Activated naive CD4-positive, alpha-beta T cell treated with anti-CD3 and anti-CD28 coated beads for 36 hours (primary cell): ENCODE data around the gene HMG20A. TPM values are rescaled to one million over a fixed set of nuclear protein-coding genes. Genes with fewer than 3 reads are reported as not detected.

Experiments
- CTCF ChIA-PET: fragments of 350-600 bp; sonication (Branson Sonifier 250); formaldehyde crosslinking; loops from one replicate; lab custom pipeline; 2021; ENCODE audit warnings: antibody characterized with exemption; lab: Charles Lee
- DNase-seq: peaks from one replicate; pipeline ENCODE4 v3.0.0-alpha.2; 2020
- H3K27ac Mint-ChIP-seq: one replicate; pipeline ENCODE4 v1.8.0; 2021; ENCODE audit warnings: mild to moderate bottlenecking, mixed read lengths
- H3K27me3 Mint-ChIP-seq: one replicate; pipeline ENCODE4 v1.8.0; 2021; ENCODE audit warnings: low read depth, mixed read lengths
- H3K36me3 Mint-ChIP-seq: one replicate; pipeline ENCODE4 v1.8.0; 2021; ENCODE audit warnings: low read depth, mixed read lengths
- H3K4me1 Mint-ChIP-seq: one replicate; pipeline ENCODE4 v1.8.0; 2021; ENCODE audit warnings: low read depth, mixed read lengths
- H3K4me3 Mint-ChIP-seq: one replicate; pipeline ENCODE4 v1.8.0; 2021; ENCODE audit warnings: mild to moderate bottlenecking, moderate library complexity, mixed read lengths
- H3K9me3 Mint-ChIP-seq: one replicate; pipeline ENCODE4 v1.8.0; 2021; ENCODE audit warnings: mixed read lengths
- intact Hi-C: fragments of 100-400 bp; cut with micrococcal nuclease; formaldehyde crosslinking; loops from one replicate; pipeline ENCODE4 v1.15.1; 2023
- total RNA-seq, 2 experiments: library from RNA; stranded (reverse); gene quantifications; one replicate each; pipeline ENCODE4 v1.2.3, GENCODE V29; 2021

HMG20A gene
- total RNA-seq, 2 experiments from 2014 or later, result 33.1 to 38.2 TPM

DNA sequence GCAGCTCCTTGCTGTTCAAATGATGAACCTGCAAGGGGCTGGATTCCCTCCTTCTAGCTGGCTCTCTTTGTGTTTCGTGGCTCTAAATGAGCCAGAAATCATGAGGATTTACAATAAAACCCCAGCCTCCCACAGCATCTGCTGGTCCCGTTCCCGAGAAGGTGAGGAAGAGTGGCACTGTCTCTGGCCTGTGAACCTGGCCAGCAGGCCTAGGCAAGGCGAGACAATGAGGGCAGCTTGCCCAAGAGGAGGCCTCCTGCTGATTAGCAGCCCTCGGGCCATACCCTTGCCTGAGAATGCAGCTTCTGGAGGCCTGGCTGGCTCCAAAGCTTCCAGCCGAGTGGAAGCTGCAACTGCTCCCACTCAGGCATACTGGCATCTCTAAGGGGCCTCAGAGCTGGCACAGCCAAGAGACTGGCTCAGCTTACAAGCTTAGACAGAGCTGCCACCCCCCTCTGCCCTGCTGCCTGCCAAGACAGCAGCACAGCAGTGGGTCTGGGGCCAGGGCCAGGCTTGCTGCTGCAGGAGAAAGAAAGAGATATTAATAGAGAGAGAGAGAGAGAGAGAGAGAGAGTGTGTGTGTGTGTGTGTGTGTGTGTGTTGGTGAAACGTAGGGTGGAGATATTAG is 76.5 kb downstream of the HMG20A start:
- H3K4me3 Mint-ChIP-seq, result no peak overlapping the region
- H3K9me3 Mint-ChIP-seq, result no peaks in the 10 kb centered on the region
- DNase-seq, result no peak
- H3K27ac Mint-ChIP-seq, result no peak overlapping the region
- CTCF ChIA-PET, result interaction anchor here (0.6 to 5.2 kb wide), 27 partner anchors 10 to 526 kb away, joined by 3 to 37 read pairs (median 4); partner anchors contain the start of gene PEAK1
- H3K36me3 Mint-ChIP-seq, result peaks cover 2% of the 10 kb centered on the region
- intact Hi-C loops, result loop anchor here (1.0 to 2.0 kb wide), 2 partner anchors 379 to 522 kb away; no protein-coding TSS in a partner anchor
- peaks cover 18% of the 10 kb centered on the region for H3K4me1 Mint-ChIP-seq
- H3K27me3 Mint-ChIP-seq, result no peaks in the 10 kb centered on the region

DNA sequence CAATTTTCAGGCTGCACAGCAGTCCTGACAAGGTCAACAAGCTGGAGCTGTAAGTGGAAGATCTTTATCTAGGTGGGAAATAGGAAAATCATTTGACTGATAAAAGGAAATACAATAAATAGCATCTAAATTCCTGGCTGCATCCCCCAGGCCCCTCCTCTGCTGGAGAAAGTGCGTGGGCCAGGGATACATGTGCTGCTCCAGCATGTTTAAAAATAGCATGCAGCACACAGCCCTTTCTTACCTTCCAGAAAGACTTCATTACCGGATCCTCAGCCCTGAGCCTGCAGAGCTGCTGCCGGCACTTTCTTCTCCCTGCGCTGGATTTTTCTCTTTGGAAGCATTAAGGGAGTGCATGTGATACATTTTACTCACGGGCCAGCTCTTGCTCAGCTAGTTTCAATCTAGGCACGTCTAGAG is 77.3 kb downstream of the HMG20A start:
- Mint-ChIP-seq H3K4me3 (no peak overlapping the region), H3K27ac (no peak overlapping the region), H3K4me1 (peaks cover 15% of the 10 kb centered on the region), H3K27me3 (no peaks in the 10 kb centered on the region), H3K9me3 (no peaks in the 10 kb centered on the region), H3K36me3 (peaks cover 2% of the 10 kb centered on the region)
- no peak for DNase-seq
- intact Hi-C loops, result loop anchor here (1.0 to 2.0 kb wide), 2 partner anchors 380 to 523 kb away; no protein-coding TSS in a partner anchor
- CTCF ChIA-PET, result interaction anchor here (0.6 to 5.2 kb wide), 14 partner anchors 9 to 500 kb away, joined by 3 to 37 read pairs (median 6); partner anchors contain the start of gene PEAK1

DNA sequence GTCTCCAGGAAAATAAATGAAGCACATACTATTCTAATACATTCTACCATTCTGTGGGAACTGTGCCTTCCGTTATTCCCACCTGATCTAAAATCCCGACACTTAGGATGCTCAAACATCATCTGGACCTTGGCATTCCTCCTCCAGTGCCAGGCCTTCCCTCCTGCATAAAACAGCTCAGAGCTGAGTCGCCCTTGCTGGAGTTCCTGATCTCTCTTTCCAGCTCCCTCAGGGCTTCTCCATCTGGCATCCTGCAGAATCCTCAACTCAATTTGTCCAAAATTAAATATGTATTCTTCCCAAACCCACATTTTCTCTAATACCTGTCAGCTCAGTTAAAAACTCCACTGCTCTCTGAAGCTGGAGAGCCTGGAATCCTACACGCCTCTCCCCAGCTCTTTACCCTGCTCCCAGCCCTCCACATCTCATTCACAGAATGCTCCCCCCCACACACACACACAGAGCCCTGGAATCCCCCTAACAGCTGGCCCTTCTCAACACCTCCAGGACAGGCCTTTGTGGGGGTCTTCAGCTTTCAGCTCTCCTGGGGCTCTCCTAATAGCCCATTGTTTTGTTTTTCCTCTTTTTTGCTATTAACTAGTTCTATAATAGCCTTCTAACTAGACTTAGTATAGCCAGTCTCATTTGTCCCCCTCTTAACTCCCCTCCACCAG is 78.5 kb downstream of the HMG20A start:
- DNase-seq, result no peak
- Mint-ChIP-seq H3K36me3 (peaks cover 2% of the 10 kb centered on the region), H3K9me3 (no peaks in the 10 kb centered on the region), H3K4me3 (no peak overlapping the region), H3K27ac (no peak overlapping the region), H3K4me1 (peaks cover 4% of the 10 kb centered on the region), H3K27me3 (no peaks in the 10 kb centered on the region)
- intact Hi-C loops, result no loop called here
- CTCF ChIA-PET, result interaction anchor here (0.7 to 5.2 kb wide), 8 partner anchors 10 to 501 kb away, joined by 3 to 37 read pairs (median 14); no protein-coding TSS in a partner anchor

GRCh38 chr15:77500989-77501388 is 80.3 kb downstream of the HMG20A start:
- Mint-ChIP-seq H3K27ac (no peak overlapping the region), H3K36me3 (peaks cover 2% of the 10 kb centered on the region), H3K4me3 (no peak overlapping the region), H3K4me1 (no peaks in the 10 kb centered on the region), H3K27me3 (no peaks in the 10 kb centered on the region), H3K9me3 (no peaks in the 10 kb centered on the region)
- CTCF ChIA-PET, result interaction anchor here (1.3 to 5.2 kb wide), 2 partner anchors 74 to 396 kb away, joined by 3 to 36 read pairs; no protein-coding TSS in a partner anchor
- intact Hi-C loops, result no loop called here
- DNase-seq, result no peak

- Mint-ChIP-seq H3K27ac (no peak overlapping the region), H3K27me3 (no peaks in the 10 kb centered on the region), H3K9me3 (no peaks in the 10 kb centered on the region), H3K4me1 (peaks cover 3% of the 10 kb centered on the region), H3K4me3 (no peak overlapping the region), H3K36me3 (peaks cover 2% of the 10 kb centered on the region)
- CTCF ChIA-PET, result interaction anchor here (0.9 to 2.4 kb wide), 2 partner anchors 10 to 396 kb away, joined by 3 to 8 read pairs; no protein-coding TSS in a partner anchor
- intact Hi-C loops, result no loop called here
- DNase-seq, result no peak
Measured at GRCh38 chr15:77502379-77503095, 81.8 kb downstream of the HMG20A start.

DNA sequence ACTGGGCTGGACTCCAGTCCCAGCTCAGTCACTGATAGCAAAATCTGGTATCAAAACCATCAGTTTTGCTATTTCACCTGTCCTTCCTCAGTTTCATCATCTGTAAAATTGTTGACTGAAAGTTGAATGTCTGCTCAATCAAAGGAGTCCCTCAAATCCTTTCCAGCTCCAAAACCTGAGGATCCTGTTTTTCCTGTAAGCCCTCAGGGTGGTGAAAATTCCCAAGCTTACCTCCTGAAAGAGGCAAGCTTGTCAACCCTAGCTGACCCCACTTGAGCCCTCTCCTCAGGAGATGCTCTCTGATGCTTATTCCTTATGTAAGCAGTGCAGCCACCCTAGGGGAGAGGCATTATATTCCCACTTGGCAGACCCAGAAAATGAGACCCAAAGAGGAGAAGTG is 82.6 kb downstream of the HMG20A start:
- CTCF ChIA-PET, result interaction anchor here (0.9 to 2.4 kb wide), 2 partner anchors 11 to 397 kb away, joined by 3 to 8 read pairs; no protein-coding TSS in a partner anchor
- peaks cover 7% of the 10 kb centered on the region for H3K4me1 Mint-ChIP-seq
- DNase-seq, result no peak
- no peaks in the 10 kb centered on the region for H3K27me3 Mint-ChIP-seq
- no peaks in the 10 kb centered on the region for H3K9me3 Mint-ChIP-seq
- H3K27ac Mint-ChIP-seq, result no peak overlapping the region
- intact Hi-C loops, result no loop called here
- H3K4me3 Mint-ChIP-seq, result no peak overlapping the region
- peaks cover 2% of the 10 kb centered on the region for H3K36me3 Mint-ChIP-seq

DNA sequence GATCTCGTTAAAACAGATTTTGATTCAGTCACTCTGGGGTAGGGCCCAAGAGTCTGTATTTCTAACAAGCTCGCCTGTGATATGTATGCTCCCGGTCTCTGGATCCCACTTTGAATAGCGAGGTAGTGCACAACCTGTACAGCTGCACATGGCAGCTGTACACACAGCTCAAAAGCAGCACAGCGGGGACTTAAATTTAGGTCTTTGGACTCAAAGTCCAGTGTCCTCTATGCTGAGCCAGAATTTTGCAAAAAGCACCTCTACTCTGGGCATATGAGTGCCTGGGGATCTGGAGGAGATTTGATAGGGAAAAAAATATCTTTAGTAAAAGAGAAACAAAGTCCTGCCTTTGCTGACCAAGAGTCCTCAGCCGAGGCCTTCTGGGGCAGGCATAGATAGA is 83.1 kb downstream of the HMG20A start:
- Mint-ChIP-seq H3K27ac (no peak overlapping the region), H3K9me3 (no peaks in the 10 kb centered on the region), H3K36me3 (peaks cover 2% of the 10 kb centered on the region), H3K27me3 (no peaks in the 10 kb centered on the region), H3K4me1 (peaks cover 12% of the 10 kb centered on the region), H3K4me3 (no peak overlapping the region)
- intact Hi-C loops, result no loop called here
- DNase-seq, result no peak
- CTCF ChIA-PET, result interaction anchor here (1.0 to 2.4 kb wide), 2 partner anchors 40 to 397 kb away, joined by 3 to 8 read pairs; no protein-coding TSS in a partner anchor

- DNase-seq, result no peak
- Mint-ChIP-seq H3K4me3 (no peak overlapping the region), H3K27ac (no peak overlapping the region), H3K9me3 (no peaks in the 10 kb centered on the region), H3K4me1 (peaks cover 16% of the 10 kb centered on the region), H3K36me3 (peaks cover 2% of the 10 kb centered on the region), H3K27me3 (no peaks in the 10 kb centered on the region)
- CTCF ChIA-PET, result interaction anchor here (1.0 to 2.4 kb wide), 2 partner anchors 39 to 398 kb away, joined by 3 to 8 read pairs; no protein-coding TSS in a partner anchor
- intact Hi-C loops, result no loop called here
Measured at GRCh38 chr15:77504306-77504705, 83.6 kb downstream of the HMG20A start.

GRCh38 chr15:77504871-77505270 is 84.2 kb downstream of the HMG20A start:
- H3K27ac Mint-ChIP-seq, result no peak overlapping the region
- CTCF ChIA-PET, result interaction anchor here (1.0 to 2.4 kb wide), 2 partner anchors 39 to 398 kb away, joined by 3 to 8 read pairs; no protein-coding TSS in a partner anchor

DNA sequence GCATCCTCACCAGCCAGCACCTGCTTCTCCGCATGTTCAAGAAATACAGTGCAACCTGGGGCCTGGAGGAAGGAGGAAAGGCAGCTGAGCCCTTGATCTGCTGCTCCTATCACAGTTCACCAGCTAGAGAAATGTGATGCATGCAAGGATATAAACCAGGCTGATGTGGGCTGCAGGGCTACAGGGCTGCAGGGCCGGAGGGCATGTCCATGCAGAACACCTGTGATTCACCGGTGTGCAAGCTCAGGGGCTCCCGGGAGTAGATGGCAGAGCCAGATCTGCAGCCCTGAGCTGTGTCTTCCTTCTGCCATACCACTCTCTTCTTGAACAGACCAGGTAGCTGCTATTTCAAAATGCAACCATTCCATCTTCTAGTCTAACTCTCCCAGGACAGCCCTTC is 84.9 kb downstream of the HMG20A start:
- H3K27me3 Mint-ChIP-seq, result no peaks in the 10 kb centered on the region
- H3K9me3 Mint-ChIP-seq, result no peaks in the 10 kb centered on the region
- H3K4me3 Mint-ChIP-seq, result no peak overlapping the region
- H3K27ac Mint-ChIP-seq, result no peak overlapping the region
- intact Hi-C loops, result no loop called here
- H3K36me3 Mint-ChIP-seq, result no peaks in the 10 kb centered on the region
- no peak for DNase-seq
- CTCF ChIA-PET, result no interaction called here
- H3K4me1 Mint-ChIP-seq, result peaks cover 16% of the 10 kb centered on the region

More at GRCh38 chr15:77504871-77505270, 84.2 kb downstream of the HMG20A start:
- intact Hi-C loops, result no loop called here
- DNase-seq, result no peak
- Mint-ChIP-seq H3K4me3 (no peak overlapping the region), H3K36me3 (no peaks in the 10 kb centered on the region), H3K27me3 (no peaks in the 10 kb centered on the region), H3K4me1 (peaks cover 16% of the 10 kb centered on the region), H3K9me3 (no peaks in the 10 kb centered on the region)

GRCh38 chr15:77506311-77507142 is 85.8 kb downstream of the HMG20A start:
- no peak for DNase-seq
- H3K9me3 Mint-ChIP-seq, result no peaks in the 10 kb centered on the region
- CTCF ChIA-PET, result interaction anchor here (1.9 kb wide), 1 partner anchor 10 kb away, joined by 5 read pairs; no protein-coding TSS in a partner anchor
- H3K27ac Mint-ChIP-seq, result no peak overlapping the region
- no peaks in the 10 kb centered on the region for H3K36me3 Mint-ChIP-seq
- H3K4me3 Mint-ChIP-seq, result no peak overlapping the region
- H3K4me1 Mint-ChIP-seq, result peaks cover 16% of the 10 kb centered on the region
- H3K27me3 Mint-ChIP-seq, result no peaks in the 10 kb centered on the region
- intact Hi-C loops, result no loop called here
